Right atrium auricular region (tissue), 2 donors: ENCODE data around the gene CENATAC. TPM values are rescaled to one million over a fixed set of nuclear protein-coding genes. Genes with fewer than 3 reads are reported as not detected.
A peak's percentile ranks its signal among the peaks of the same experiment; 100 is the strongest.
"Not testable (repeated sequence)": the region's sequence is repeated elsewhere in the genome, so short reads cannot be mapped to it uniquely, and the experiment has no call there.

Experiments
- DNase-seq: peaks from one replicate; pipeline ENCODE4 v3.0.0-alpha.2; 2019; ENCODE audit warnings: low spot score
- H3K27ac ChIP-seq, 2 donors: fragments of 200-600 bp; sonication (generic); 1 replicate in 1 of 2; 2 replicates in 1 of 2; pipeline ENCODE4 v1.5.1; 2016 to 2019
- H3K27me3 ChIP-seq, 2 donors: fragments of 200-600 bp; sonication (generic); one replicate each; pipeline versions ENCODE4 v1.5.1 to v1.6.0; 2017 to 2019
- H3K36me3 ChIP-seq: fragments of 200-600 bp; sonication (generic); one replicate; pipeline ENCODE4 v1.5.1; 2016
- H3K4me1 ChIP-seq, 2 donors: fragments of 200-600 bp; sonication (generic); one replicate each; pipeline versions ENCODE4 v1.5.1 to v1.6.0; 2017 to 2019
- H3K4me3 ChIP-seq, 2 donors: fragments of 200-600 bp; sonication (generic); 1 replicate in 1 of 2; 2 replicates in 1 of 2; pipeline ENCODE4 v1.5.1; 2017 to 2019; ENCODE audit warnings: mild to moderate bottlenecking in 1 of 2, moderate library complexity in 1 of 2
- H3K9me3 ChIP-seq, 2 donors: fragments of 200-600 bp; sonication (generic); one replicate each; pipeline ENCODE4 v1.5.1; 2019
- total RNA-seq, 2 donors: library from RNA; depleted of rRNA; stranded (reverse); fragments of >200 nt; gene quantifications; one replicate each; pipeline ENCODE4 v1.1.0, GENCODE V29; 2016
- TF ChIP-seq, protein P1 (sequence below), 2 donors: fragments of 200-600 bp; sonication (generic); IDR thresholded peaks; one replicate each; pipeline ENCODE4 v1.5.1; 2019; ENCODE audit warnings: antibody characterized with exemption in 2 of 2

Gene CENATAC, protein sequence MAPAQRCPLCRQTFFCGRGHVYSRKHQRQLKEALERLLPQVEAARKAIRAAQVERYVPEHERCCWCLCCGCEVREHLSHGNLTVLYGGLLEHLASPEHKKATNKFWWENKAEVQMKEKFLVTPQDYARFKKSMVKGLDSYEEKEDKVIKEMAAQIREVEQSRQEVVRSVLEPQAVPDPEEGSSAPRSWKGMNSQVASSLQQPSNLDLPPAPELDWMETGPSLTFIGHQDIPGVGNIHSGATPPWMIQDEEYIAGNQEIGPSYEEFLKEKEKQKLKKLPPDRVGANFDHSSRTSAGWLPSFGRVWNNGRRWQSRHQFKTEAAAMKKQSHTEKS
- total RNA-seq = 10 to 100 TPM in 1 of 2 donors, 1 to 10 TPM in 1; 8.7 to 11.9 TPM

DNA sequence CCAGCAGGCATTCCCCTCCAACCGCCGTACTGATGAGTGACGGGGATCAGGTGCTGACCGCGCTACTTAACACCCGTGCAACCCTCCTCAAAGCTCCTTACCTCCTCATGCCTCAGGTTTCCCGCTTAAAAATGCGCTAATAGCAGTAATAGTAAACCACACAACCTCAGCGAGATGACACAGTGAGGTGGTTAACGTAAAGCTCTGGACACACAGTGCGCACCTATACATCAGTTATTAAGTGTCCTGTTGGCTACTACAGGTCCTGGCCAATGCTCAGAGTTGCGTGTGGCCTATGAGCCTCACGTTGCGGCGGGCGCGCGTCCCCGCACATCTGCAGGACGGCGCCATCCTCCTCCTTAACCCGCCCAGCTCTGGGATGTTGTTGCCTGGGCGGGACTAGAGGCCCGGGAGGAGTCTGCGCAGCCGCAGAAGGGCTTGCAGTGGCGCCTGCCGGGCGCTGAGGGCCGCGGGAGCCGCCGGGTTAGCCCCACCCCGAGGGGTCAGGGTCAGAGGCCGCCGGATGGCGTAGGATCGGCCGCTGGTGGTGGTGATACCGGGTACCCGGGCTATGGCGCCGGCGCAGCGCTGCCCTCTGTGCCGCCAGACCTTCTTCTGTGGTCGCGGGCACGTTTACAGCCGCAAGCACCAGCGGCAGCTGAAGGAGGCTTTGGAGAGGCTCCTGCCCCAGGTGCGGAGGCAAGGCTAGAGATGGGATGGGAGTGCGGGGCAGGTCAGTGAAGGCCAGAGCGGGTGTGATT, at the start of gene CENATAC:
Gene CENATAC (plus strand): TSS at position 512 of the 761 bp plus-strand sequence. CDS start 60 bp downstream, at position 572.
- H3K9me3 ChIP-seq = no peaks in the 10 kb centered on the region
- H3K36me3 ChIP-seq = peaks cover 13% of the 10 kb centered on the region
- peaks cover 0 to 24% of the 10 kb centered on the region in 2 donors for H3K4me1 ChIP-seq
- TF ChIP-seq, protein P1, sequence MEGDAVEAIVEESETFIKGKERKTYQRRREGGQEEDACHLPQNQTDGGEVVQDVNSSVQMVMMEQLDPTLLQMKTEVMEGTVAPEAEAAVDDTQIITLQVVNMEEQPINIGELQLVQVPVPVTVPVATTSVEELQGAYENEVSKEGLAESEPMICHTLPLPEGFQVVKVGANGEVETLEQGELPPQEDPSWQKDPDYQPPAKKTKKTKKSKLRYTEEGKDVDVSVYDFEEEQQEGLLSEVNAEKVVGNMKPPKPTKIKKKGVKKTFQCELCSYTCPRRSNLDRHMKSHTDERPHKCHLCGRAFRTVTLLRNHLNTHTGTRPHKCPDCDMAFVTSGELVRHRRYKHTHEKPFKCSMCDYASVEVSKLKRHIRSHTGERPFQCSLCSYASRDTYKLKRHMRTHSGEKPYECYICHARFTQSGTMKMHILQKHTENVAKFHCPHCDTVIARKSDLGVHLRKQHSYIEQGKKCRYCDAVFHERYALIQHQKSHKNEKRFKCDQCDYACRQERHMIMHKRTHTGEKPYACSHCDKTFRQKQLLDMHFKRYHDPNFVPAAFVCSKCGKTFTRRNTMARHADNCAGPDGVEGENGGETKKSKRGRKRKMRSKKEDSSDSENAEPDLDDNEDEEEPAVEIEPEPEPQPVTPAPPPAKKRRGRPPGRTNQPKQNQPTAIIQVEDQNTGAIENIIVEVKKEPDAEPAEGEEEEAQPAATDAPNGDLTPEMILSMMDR (IDR thresholded peaks at IDR 0.05) = no peak
- peak within 1 kb of the TSS; percentile 76 to 85 for H3K27ac ChIP-seq
- no peaks in the 10 kb centered on the region for H3K27me3 ChIP-seq
- peak; percentile 91 for DNase-seq
- peak within 1 kb of the TSS; percentile 70 to 81 for H3K4me3 ChIP-seq

DNA sequence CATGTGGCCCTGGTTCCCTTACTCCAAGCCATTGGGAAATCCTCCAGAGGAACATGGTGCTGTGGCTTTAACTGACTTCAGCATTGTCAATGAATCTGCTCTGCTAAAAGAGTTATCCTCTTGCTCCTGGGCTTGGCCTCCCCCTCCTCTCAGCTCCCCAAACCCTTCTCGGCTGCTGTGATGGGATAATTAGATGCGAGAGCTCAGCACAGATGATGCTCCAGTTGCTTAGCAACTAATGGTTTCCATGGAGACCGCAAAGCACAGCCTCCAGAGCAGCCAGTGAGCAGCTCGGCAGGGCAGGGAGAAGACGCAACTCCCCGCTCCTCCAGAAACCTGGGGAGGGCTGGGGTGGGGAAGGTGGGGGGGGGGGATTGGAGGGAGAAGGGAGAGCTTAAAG, 44.7 kb upstream of the CENATAC start:
- TF ChIP-seq, protein P1 (IDR thresholded peaks at IDR 0.05) = no peak

DNA sequence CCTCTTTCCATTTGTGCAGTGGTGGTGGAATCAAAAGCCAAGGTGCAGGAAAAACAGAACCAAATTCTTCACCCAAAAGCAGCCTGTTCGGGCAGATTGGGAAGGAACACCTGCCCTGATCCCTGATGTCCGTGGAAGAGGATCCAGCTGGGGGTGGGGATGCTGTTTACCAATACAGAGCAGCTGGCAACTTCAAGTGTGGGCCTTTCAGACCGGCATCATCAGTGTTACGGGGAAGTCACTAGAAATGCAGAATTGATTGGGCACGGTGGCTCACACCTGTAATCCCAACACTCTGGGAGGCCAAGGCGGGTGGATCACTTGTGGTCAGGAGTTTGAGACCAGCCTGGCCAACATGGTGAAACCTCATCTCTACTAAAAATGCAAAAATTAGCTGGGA, 44.0 kb upstream of the CENATAC start:
- H3K9me3 ChIP-seq = not testable (repeated sequence)

More for the DNA sequence above, 44.7 kb upstream of the CENATAC start:
- DNase-seq = no peak
- H3K9me3 ChIP-seq = no peaks in the 10 kb centered on the region
- H3K27me3 ChIP-seq = no peaks in the 10 kb centered on the region
- H3K4me1 ChIP-seq = peaks cover 0 to 2% of the 10 kb centered on the region in 2 donors
- no peak overlapping the region for H3K27ac ChIP-seq
- no peak overlapping the region for H3K4me3 ChIP-seq
- no peaks in the 10 kb centered on the region for H3K36me3 ChIP-seq

DNA sequence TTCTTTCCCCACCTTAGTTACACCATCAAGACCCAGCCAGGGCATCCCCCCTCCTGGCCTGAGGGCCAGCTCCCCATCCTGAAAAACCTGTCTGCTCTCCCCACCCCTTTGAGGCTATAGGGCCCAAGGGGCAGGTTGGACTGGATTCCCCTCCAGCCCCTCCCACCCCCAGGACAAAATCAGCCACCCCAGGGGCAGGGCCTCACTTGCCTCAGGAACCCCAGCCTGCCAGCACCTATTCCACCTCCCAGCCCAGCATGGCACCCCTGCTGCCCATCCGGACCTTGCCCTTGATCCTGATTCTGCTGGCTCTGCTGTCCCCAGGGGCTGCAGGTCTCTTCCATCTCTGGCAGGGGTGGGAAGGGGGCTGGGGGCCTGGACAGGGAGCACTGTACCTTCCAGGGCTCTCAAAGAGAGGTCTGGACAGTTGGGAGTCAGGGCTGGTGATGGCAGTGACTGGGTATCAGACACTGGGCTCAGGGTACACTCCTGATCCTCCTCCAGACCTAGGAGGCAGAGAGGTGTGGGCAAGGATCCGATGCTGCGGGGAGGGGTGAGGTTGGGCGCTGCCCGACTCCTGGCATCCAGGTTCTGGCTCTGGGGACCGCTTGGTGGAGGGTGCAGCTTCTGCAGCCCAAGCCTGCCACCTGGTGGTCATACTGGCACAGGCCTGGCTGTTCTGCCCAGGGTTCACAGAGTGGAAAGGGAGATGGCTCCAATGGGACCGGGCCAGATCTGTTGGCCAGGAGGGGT, 41.7 kb upstream of the CENATAC start, which contains the start of gene UPK2:
Gene UPK2 (plus strand): TSS at position 205 of the 753 bp plus-strand sequence. CDS start 53 bp downstream, at position 258.
- H3K4me3 ChIP-seq = no peak within 1 kb of the TSS
- DNase-seq = peak; percentile 89
- no peak within 1 kb of the TSS for H3K27ac ChIP-seq
- no peaks in the 10 kb centered on the region for H3K36me3 ChIP-seq
- TF ChIP-seq, protein P1 (IDR thresholded peaks at IDR 0.05) = peak; percentile 92 to 98
- peaks cover 0 to 2% of the 10 kb centered on the region in 2 donors for H3K4me1 ChIP-seq
- no peaks in the 10 kb centered on the region for H3K27me3 ChIP-seq
- no peaks in the 10 kb centered on the region for H3K9me3 ChIP-seq

More for the DNA sequence above, 44.0 kb upstream of the CENATAC start:
- not testable (repeated sequence) for H3K27me3 ChIP-seq, H3K27ac ChIP-seq, DNase-seq, H3K4me1 ChIP-seq, H3K4me3 ChIP-seq, H3K36me3 ChIP-seq

DNA sequence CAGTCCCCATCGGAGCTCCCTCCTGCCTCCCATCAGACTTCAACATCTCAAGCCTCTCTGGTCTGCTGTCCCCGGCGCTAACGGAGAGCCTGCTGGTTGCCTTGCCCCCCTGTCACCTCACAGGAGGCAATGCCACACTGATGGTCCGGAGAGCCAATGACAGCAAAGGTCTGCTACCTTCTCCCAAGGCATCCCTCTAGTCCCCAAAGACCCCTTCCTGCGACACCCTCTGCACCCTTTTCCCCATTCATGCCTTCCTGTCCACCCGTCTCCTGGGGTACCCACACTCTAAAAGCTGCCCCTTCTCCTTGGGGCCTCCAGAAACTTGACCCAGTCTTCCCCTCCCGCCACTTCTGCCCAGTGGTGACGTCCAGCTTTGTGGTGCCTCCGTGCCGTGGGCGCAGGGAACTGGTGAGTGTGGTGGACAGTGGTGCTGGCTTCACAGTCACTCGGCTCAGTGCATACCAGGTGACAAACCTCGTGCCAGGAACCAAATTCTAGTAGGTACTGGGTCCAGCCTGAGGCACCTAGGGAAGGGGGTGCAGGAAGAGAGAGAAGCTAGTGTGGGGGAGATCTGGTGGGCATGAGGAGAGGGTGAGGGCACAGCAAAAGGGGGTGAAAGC, 41.0 kb upstream of the CENATAC start:
- no peaks in the 10 kb centered on the region for H3K9me3 ChIP-seq
- peaks cover 0 to 2% of the 10 kb centered on the region in 2 donors for H3K4me1 ChIP-seq
- H3K4me3 ChIP-seq = no peak overlapping the region
- TF ChIP-seq, protein P1 (IDR thresholded peaks at IDR 0.05) = peak in 1 of 2 donors; percentile 31
- H3K36me3 ChIP-seq = no peaks in the 10 kb centered on the region
- no peak for DNase-seq
- no peaks in the 10 kb centered on the region for H3K27me3 ChIP-seq
- H3K27ac ChIP-seq = no peak overlapping the region
